HUES6 (cell line): ENCODE results near the gene KDF1.

Source experiments
- H3K27ac ChIP-seq: 2 replicates; pipeline ENCODE4 v1.7.0; 2013; ENCODE audit warnings: low read depth, mild to moderate bottlenecking, low read length, inconsistent platforms
- H3K27me3 ChIP-seq: 2 replicates; pipeline ENCODE4 v1.6.1; 2013; ENCODE audit warnings: low read length; ENCODE audit not compliant: control insufficient read depth, insufficient read depth
- H3K36me3 ChIP-seq: 2 replicates; pipeline ENCODE4 v1.6.1; 2013; ENCODE audit warnings: low read length; ENCODE audit not compliant: control insufficient read depth, insufficient read depth
- H3K4me1 ChIP-seq: 2 replicates; pipeline ENCODE4 v1.6.1; 2013; ENCODE audit warnings: low read length; ENCODE audit not compliant: control insufficient read depth, insufficient read depth
- H3K4me3 ChIP-seq: 2 replicates; pipeline ENCODE4 v1.5.1; 2013; ENCODE audit warnings: low read depth, low read length
- H3K9ac ChIP-seq: one replicate; pipeline ENCODE4 v1.6.1; 2013; ENCODE audit warnings: mild to moderate bottlenecking, low read length
- H3K9me3 ChIP-seq: 2 replicates; pipeline ENCODE4 v1.6.1; 2013; ENCODE audit warnings: low read depth, low read length; ENCODE audit not compliant: control insufficient read depth, insufficient read depth

KDF1 gene

GRCh38 chr1:26913754-26914619, 46.3 kb downstream of the KDF1 start, which contains the start of gene NR0B2:
TSS of gene NR0B2 (minus strand) at chr1:26913975. CDS start at chr1:26913940, 35 bp downstream.
- H3K9ac ChIP-seq = no peak within 1 kb of the TSS
- H3K36me3 ChIP-seq = no peaks in the 10 kb centered on the region
- H3K27ac ChIP-seq = no peak within 1 kb of the TSS
- no peaks in the 10 kb centered on the region; the same call in 1 of the 2 replicates for H3K27me3 ChIP-seq
- no peaks in the 10 kb centered on the region for H3K4me1 ChIP-seq
- no peak within 1 kb of the TSS for H3K4me3 ChIP-seq
- no peaks in the 10 kb centered on the region for H3K9me3 ChIP-seq

- Histone ChIP-seq H3K4me1 (no peaks in the 10 kb centered on the region), H3K36me3 (no peaks in the 10 kb centered on the region), H3K27me3 (no peaks in the 10 kb centered on the region; the same call in 1 of the 2 replicates), H3K9ac (no peak overlapping the region), H3K4me3 (no peak overlapping the region), H3K9me3 (no peaks in the 10 kb centered on the region), H3K27ac (no peak overlapping the region)
Observed at GRCh38 chr1:26913389-26913753, 46.9 kb downstream of the KDF1 start.

- Histone ChIP-seq H3K4me3 (no peak overlapping the region), H3K27me3 (no peaks in the 10 kb centered on the region; the same call in 1 of the 2 replicates), H3K27ac (no peak overlapping the region), H3K9me3 (no peaks in the 10 kb centered on the region), H3K36me3 (no peaks in the 10 kb centered on the region), H3K9ac (no peak overlapping the region), H3K4me1 (no peaks in the 10 kb centered on the region)
Observed at GRCh38 chr1:26912147-26912490, 48.1 kb downstream of the KDF1 start.

- Histone ChIP-seq H3K9ac (no peak overlapping the region), H3K4me1 (no peaks in the 10 kb centered on the region), H3K27me3 (no peaks in the 10 kb centered on the region; the same call in 1 of the 2 replicates), H3K4me3 (no peak overlapping the region), H3K27ac (no peak overlapping the region), H3K9me3 (no peaks in the 10 kb centered on the region), H3K36me3 (no peaks in the 10 kb centered on the region)
Observed at GRCh38 chr1:26911399-26912146, 48.7 kb downstream of the KDF1 start.

- H3K36me3 ChIP-seq = no peaks in the 10 kb centered on the region
- no peaks in the 10 kb centered on the region for H3K4me1 ChIP-seq
- H3K27me3 ChIP-seq = no peaks in the 10 kb centered on the region; the same call in 1 of the 2 replicates
- no peaks in the 10 kb centered on the region for H3K9me3 ChIP-seq
- H3K9ac ChIP-seq = no peak overlapping the region
- no peak overlapping the region for H3K27ac ChIP-seq
- no peak overlapping the region for H3K4me3 ChIP-seq
Observed at GRCh38 chr1:26910343-26911160, 49.7 kb downstream of the KDF1 start.

GRCh38 chr1:26909951-26910342, 50.3 kb downstream of the KDF1 start:
- H3K27me3 ChIP-seq = no peaks in the 10 kb centered on the region; the same call in 1 of the 2 replicates
- H3K36me3 ChIP-seq = no peaks in the 10 kb centered on the region
- H3K9me3 ChIP-seq = no peaks in the 10 kb centered on the region
- no peak overlapping the region for H3K27ac ChIP-seq
- H3K4me1 ChIP-seq = no peaks in the 10 kb centered on the region
- H3K4me3 ChIP-seq = no peak overlapping the region
- no peak overlapping the region for H3K9ac ChIP-seq

GRCh38 chr1:26907071-26907917, 53.0 kb downstream of the KDF1 start:
- no peak overlapping the region for H3K27ac ChIP-seq
- H3K36me3 ChIP-seq = no peaks in the 10 kb centered on the region
- no peaks in the 10 kb centered on the region for H3K9me3 ChIP-seq
- H3K9ac ChIP-seq = no peak overlapping the region
- H3K27me3 ChIP-seq = no peaks in the 10 kb centered on the region; the same call in 1 of the 2 replicates
- no peaks in the 10 kb centered on the region for H3K4me1 ChIP-seq
- no peak overlapping the region for H3K4me3 ChIP-seq

GRCh38 chr1:26900815-26901511, 59.3 kb downstream of the KDF1 start:
- H3K4me3 ChIP-seq = peak overlapping the region; percentile 89
- H3K36me3 ChIP-seq = peaks cover 14% of the 10 kb centered on the region
- no peaks in the 10 kb centered on the region for H3K9me3 ChIP-seq
- no peaks in the 10 kb centered on the region for H3K27me3 ChIP-seq
- peaks cover 8% of the 10 kb centered on the region for H3K4me1 ChIP-seq
- peak overlapping the region; percentile 92 for H3K9ac ChIP-seq
- H3K27ac ChIP-seq = peak overlapping the region; percentile 77; the same call in 1 of the 2 replicates

- Histone ChIP-seq H3K27me3 (no peaks in the 10 kb centered on the region), H3K4me3 (peak within 1 kb of the TSS; percentile 89), H3K9ac (peak within 1 kb of the TSS; percentile 92), H3K9me3 (no peaks in the 10 kb centered on the region), H3K4me1 (peaks cover 8% of the 10 kb centered on the region), H3K36me3 (peaks cover 20% of the 10 kb centered on the region), H3K27ac (peak within 1 kb of the TSS; percentile 77)
Observed at GRCh38 chr1:26900001-26900814, 60.1 kb downstream of the KDF1 start, which contains the start of gene GPATCH3. TSS of gene GPATCH3 (minus strand) at chr1:26900467. CDS start at chr1:26900442, 25 bp downstream.
